Stimulated activated naive CD8-positive, alpha-beta T cell treated with anti-CD3 and anti-CD28 coated beads, Interleukin-15, Interleukin-2, amounts not matched to agents 100 ng/mL and 50 ng/mL, for 24 hours (primary cell): ENCODE data around the gene BMPR2.
"Not testable (repeated sequence)": the region's sequence is repeated elsewhere in the genome, so short reads cannot be mapped to it uniquely, and the experiment has no call there.

Experiments used
- H3K27ac Mint-ChIP-seq: one replicate; pipeline ENCODE4 v1.8.0; 2021; ENCODE audit warnings: mild to moderate bottlenecking, mixed read lengths
- H3K27me3 Mint-ChIP-seq: one replicate; pipeline ENCODE4 v1.8.0; 2021; ENCODE audit warnings: mixed read lengths
- H3K36me3 Mint-ChIP-seq: one replicate; pipeline ENCODE4 v1.8.0; 2021; ENCODE audit warnings: low read depth, mixed read lengths
- H3K4me1 Mint-ChIP-seq: one replicate; pipeline ENCODE4 v1.8.0; 2021; ENCODE audit warnings: low read depth, mixed read lengths
- H3K4me3 Mint-ChIP-seq: one replicate; pipeline ENCODE4 v1.8.0; 2021; ENCODE audit warnings: mild to moderate bottlenecking, mixed read lengths
- H3K9me3 Mint-ChIP-seq: one replicate; pipeline ENCODE4 v1.8.0; 2021; ENCODE audit warnings: mixed read lengths

The BMPR2 gene

DNA sequence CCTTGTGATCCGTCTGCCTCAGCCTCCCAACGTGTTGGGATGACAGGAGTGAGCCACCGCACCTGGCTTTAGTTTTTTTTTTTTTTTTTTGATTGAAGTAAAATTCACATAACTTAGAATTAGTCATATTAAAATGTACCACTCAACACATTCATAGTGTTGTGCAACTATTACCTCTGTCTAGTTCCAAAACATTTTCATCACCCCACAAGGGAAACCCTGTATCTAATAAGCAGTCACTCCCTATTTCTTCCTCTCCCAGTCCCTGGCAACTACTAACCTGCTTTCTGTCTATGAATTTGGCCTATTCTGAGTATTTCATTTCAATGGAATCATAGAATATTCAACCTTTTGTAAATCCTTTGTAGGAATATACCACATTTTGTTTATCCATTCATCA, 134.8 kb downstream of the BMPR2 start:
- H3K36me3 Mint-ChIP-seq = peaks cover 4% of the 10 kb centered on the region
- H3K9me3 Mint-ChIP-seq = no peaks in the 10 kb centered on the region
- no peaks in the 10 kb centered on the region for H3K4me1 Mint-ChIP-seq

DNA sequence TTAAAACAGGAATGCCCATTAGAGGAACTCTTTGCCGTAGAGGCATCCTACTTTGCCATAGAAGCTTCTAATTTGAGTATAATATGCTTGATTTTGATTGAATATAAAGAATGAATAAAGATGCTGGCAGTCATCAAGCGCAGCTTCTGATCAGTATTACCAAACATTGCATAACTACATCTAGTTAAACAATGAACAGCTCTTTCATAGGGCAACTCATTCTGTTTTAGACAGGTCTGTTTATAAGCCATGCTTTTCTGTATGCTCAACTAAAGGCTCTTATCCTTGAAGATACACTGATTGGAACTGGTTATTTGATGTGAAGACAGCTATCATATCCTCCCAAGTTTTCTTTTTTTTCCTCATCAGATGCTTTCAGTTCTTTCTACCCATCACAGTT, 136.0 kb downstream of the BMPR2 start:
- H3K4me3 Mint-ChIP-seq = no peak overlapping the region
- no peak overlapping the region for H3K27ac Mint-ChIP-seq
- peaks cover 4% of the 10 kb centered on the region for H3K36me3 Mint-ChIP-seq
- H3K27me3 Mint-ChIP-seq = no peaks in the 10 kb centered on the region
- no peaks in the 10 kb centered on the region for H3K9me3 Mint-ChIP-seq
- H3K4me1 Mint-ChIP-seq = no peaks in the 10 kb centered on the region

More for the DNA sequence above, 134.8 kb downstream of the BMPR2 start:
- no peak overlapping the region for H3K4me3 Mint-ChIP-seq
- no peaks in the 10 kb centered on the region for H3K27me3 Mint-ChIP-seq
- H3K27ac Mint-ChIP-seq = no peak overlapping the region

DNA sequence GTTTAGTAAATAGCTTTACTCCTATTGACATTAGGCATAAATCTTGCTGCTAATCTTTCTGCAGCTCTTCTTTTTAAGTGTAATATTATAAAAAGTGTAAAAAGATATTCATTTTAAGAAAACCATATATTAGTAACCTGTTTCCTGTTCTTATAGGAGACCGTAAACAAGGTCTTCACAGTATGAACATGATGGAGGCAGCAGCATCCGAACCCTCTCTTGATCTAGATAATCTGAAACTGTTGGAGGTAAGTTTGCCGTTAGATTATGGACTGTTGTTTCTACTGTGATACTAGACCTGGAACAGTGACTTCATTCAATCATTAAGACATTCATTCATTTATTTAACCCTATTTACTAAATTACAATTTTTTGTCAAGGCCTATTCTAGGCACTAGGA, 138.6 kb downstream of the BMPR2 start:
- Mint-ChIP-seq H3K4me1 (no peaks in the 10 kb centered on the region), H3K4me3 (no peak overlapping the region), H3K9me3 (no peaks in the 10 kb centered on the region), H3K36me3 (peaks cover 5% of the 10 kb centered on the region), H3K27ac (no peak overlapping the region), H3K27me3 (no peaks in the 10 kb centered on the region)

DNA sequence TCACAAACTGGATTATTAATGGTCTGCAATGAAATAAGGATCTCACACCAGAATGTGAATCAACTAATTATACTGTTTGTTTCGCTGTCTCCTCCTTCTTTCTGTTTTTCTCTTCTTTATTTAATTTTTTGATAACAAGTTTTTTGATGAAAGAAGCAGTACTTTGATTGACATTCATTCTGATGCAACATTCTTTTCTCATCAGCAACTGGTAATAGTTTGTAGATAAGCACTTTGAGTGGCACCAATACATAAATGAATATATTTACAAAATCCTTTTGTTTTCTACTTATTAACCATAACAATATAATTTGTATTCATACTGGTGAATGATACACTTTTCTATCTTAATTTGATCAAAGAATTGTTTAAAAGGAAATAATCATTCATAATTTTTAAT, 143.3 kb downstream of the BMPR2 start:
- H3K36me3 Mint-ChIP-seq = peaks cover 21% of the 10 kb centered on the region
- no peak overlapping the region for H3K4me3 Mint-ChIP-seq
- no peaks in the 10 kb centered on the region for H3K9me3 Mint-ChIP-seq
- H3K4me1 Mint-ChIP-seq = no peaks in the 10 kb centered on the region
- H3K27ac Mint-ChIP-seq = no peak overlapping the region
- H3K27me3 Mint-ChIP-seq = no peaks in the 10 kb centered on the region

DNA sequence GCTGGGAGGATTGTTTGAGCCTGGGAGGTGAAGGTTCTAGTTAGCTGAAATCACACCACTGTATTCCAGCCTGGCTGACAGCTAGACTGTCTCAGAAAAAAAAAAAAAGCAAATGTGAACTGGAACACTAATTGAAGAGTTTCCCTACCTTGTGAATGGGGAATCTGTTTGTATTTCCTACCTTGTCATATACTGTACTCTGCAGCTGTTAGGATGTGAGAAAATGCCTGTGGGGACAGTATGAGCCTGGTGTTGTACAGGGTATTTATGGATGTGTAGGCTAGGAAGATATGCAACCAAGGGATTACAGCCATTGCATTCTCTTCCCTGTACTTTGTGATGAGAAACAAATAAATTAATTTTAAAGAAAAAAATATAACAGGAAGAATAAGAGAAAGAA, 145.3 kb downstream of the BMPR2 start:
- H3K27me3 Mint-ChIP-seq = no peaks in the 10 kb centered on the region
- no peak overlapping the region for H3K4me3 Mint-ChIP-seq
- peaks cover 17% of the 10 kb centered on the region for H3K36me3 Mint-ChIP-seq
- H3K27ac Mint-ChIP-seq = no peak overlapping the region
- H3K4me1 Mint-ChIP-seq = no peaks in the 10 kb centered on the region
- no peaks in the 10 kb centered on the region for H3K9me3 Mint-ChIP-seq

DNA sequence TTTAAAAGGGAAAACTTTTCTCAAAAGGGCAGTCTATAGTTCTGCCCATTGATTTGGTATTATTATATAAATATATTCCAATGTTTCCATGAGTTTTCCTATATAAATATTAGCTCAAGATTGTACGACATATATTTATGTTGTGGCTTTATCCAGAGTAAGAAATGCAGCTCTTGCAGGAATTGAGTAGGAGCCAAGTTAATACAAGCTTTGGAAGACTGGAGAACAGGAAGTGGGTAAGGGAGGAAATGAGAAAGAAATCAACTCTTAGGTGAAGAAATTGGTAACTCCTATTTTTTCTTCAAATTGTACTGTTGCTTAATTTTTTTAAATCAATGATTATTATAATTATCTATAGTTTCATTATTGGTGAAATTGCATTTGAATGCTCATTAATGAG, 153.3 kb downstream of the BMPR2 start:
- H3K36me3 Mint-ChIP-seq = peaks cover 4% of the 10 kb centered on the region
- H3K4me1 Mint-ChIP-seq = peaks cover 17% of the 10 kb centered on the region
- H3K27me3 Mint-ChIP-seq = no peaks in the 10 kb centered on the region
- H3K27ac Mint-ChIP-seq = no peak overlapping the region
- no peaks in the 10 kb centered on the region for H3K9me3 Mint-ChIP-seq
- no peak overlapping the region for H3K4me3 Mint-ChIP-seq

DNA sequence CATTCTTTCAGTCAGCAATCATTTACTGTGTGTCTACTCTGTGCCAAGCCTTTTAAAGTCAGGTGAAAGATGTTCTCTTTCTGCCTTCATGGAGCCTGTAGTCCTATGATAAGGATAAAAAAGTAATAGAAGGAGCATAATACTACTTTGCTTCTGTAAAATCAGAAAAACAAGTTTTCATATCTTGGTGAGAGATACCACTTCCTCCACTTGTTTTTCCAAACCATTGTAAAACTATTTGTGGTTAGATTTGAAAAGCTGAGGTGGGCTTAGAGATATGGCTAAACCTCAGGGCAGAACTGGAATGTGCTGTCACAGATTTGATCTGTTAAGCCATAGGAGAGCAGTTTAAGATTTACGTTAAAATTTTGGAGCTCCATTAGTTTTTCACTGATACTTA, 153.9 kb downstream of the BMPR2 start:
- Mint-ChIP-seq H3K4me1 (peaks cover 17% of the 10 kb centered on the region), H3K27ac (no peak overlapping the region), H3K4me3 (no peak overlapping the region), H3K27me3 (no peaks in the 10 kb centered on the region), H3K36me3 (peaks cover 4% of the 10 kb centered on the region), H3K9me3 (no peaks in the 10 kb centered on the region)

DNA sequence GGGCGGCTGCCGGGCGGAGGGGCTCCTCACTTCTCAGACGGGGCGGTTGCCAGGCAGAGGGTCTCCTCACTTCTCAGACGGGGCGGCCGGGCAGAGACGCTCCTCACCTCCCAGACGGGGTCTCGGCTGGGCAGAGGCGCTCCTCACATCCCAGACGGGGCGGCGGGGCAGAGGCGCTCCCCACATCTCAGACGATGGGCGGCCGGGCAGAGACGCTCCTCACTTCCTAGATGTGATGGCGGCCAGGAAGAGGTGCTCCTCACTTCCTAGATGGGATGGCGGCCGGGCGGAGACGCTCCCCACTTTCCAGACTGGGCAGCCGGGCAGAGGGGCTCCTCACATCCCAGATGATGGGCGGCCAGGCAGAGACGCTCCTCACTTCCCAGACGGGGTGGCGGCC, 159.2 kb downstream of the BMPR2 start:
- H3K27ac Mint-ChIP-seq, H3K4me1 Mint-ChIP-seq, H3K36me3 Mint-ChIP-seq, H3K27me3 Mint-ChIP-seq, H3K9me3 Mint-ChIP-seq, H3K4me3 Mint-ChIP-seq: not testable (repeated sequence)

DNA sequence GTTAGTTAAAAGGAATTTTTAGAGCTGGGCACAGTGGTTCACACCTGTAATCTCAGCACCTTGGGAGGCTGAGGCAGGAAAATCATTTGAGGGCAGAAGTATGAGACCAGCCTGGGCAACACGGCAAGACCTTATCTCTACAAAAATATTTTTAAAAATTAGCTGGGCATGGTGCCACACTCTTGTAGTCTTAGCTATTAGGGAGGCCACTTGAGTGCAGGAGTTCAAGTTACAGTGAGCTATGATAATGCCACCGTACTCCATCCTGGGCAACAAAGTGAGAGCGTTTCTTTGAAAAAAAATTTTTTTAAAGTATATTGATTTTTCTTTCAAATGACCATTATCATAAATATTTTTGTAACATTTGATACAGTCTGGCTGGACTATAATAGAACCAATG, 165.0 kb downstream of the BMPR2 start:
- Mint-ChIP-seq H3K4me3 (no peak overlapping the region), H3K4me1 (peaks cover 7% of the 10 kb centered on the region), H3K27ac (no peak overlapping the region), H3K9me3 (no peaks in the 10 kb centered on the region), H3K27me3 (no peaks in the 10 kb centered on the region), H3K36me3 (no peaks in the 10 kb centered on the region)

DNA sequence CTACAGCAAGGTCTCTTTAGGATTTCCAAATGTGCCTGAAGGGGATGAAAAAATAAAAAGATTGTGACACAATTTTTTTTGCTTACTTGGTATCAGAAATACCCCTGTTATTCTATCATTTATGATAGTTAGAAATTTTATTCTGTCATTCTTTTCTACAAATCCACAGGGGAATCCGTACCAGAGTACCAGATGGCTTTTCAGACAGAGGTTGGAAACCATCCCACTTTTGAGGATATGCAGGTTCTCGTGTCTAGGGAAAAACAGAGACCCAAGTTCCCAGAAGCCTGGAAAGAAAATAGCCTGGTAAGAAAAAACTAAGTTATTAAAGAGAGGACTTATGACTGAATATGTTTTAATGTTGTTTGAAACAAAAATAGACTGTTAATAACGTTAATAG, 166.0 kb downstream of the BMPR2 start:
- Mint-ChIP-seq H3K36me3 (no peaks in the 10 kb centered on the region), H3K9me3 (no peaks in the 10 kb centered on the region), H3K27me3 (no peaks in the 10 kb centered on the region), H3K4me1 (peaks cover 7% of the 10 kb centered on the region), H3K27ac (no peak overlapping the region), H3K4me3 (no peak overlapping the region)

DNA sequence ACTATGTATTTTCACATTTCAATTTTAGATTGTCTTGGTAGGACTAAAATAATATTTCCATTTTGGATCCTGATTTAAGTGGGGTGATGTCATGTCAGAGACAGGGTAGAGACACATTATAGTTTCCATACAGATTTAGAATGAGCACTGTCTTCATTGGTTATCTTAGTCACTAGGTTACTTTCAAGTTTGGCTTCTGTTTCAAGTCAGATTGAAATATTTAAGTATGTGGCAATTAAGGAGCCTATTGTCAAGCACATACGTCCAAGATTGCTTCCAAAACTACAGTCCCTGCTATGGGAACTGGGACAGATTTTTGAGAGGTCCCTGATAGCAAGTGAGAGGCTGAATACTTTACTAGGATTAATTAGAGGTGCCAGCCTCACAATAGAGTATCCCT, 169.4 kb downstream of the BMPR2 start:
- no peak overlapping the region for H3K4me3 Mint-ChIP-seq
- H3K9me3 Mint-ChIP-seq = no peaks in the 10 kb centered on the region
- H3K27ac Mint-ChIP-seq = no peak overlapping the region
- H3K4me1 Mint-ChIP-seq = peaks cover 7% of the 10 kb centered on the region
- H3K27me3 Mint-ChIP-seq = no peaks in the 10 kb centered on the region
- no peaks in the 10 kb centered on the region for H3K36me3 Mint-ChIP-seq

DNA sequence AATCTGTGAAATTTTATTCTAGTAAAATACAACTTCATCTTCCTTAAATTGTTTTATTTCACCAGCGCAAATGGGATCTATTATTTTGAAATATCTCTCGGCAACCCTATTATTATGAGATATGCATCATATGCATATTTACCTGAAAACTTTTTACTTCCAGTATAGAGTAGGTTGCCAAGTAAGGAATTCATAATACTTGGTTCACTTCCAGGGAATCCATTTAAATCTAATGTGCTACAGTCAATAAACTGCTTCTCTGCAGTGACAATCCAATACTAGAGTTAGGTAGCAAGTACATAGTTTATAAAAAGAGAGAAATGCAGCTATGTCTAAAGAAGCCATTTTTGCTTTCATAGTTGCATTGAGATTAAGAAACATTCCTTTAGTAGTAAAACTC, 169.8 kb downstream of the BMPR2 start:
- H3K27me3 Mint-ChIP-seq = no peaks in the 10 kb centered on the region
- H3K27ac Mint-ChIP-seq = no peak overlapping the region
- no peaks in the 10 kb centered on the region for H3K9me3 Mint-ChIP-seq
- no peaks in the 10 kb centered on the region for H3K36me3 Mint-ChIP-seq
- H3K4me1 Mint-ChIP-seq = peaks cover 7% of the 10 kb centered on the region
- H3K4me3 Mint-ChIP-seq = no peak overlapping the region

DNA sequence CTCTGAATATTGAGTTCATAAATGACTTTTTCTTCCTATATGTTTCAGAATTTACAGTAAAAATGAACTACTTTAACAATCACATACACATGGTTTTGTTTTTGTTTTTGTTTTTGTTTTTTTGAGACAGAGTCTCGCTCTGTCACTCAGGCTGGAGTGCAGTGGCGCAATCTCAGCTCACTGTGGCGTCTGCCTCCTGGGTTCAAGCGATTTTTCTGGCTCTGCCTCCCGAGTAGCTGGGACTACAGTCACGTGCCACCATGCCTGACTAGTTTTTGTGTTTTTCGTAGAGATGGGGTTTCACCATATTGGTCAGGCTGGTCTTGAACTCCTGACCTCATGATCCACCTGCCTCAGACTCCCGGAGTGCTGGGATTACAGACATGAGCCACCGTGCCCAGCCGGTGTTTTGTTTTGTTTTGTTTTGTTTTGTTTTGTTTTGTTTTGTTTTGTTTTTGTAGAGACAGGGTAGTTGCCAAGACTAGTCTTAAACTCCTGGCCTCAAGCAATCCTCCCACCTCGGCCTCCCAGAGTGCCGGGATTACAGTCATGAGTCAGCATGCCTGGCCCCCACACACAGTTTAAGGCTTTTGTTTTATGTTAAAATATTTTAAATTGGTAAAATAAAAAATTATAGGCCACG, 170.5 kb downstream of the BMPR2 start:
- not testable (repeated sequence) for H3K4me1 Mint-ChIP-seq, H3K36me3 Mint-ChIP-seq, H3K27ac Mint-ChIP-seq, H3K27me3 Mint-ChIP-seq, H3K9me3 Mint-ChIP-seq, H3K4me3 Mint-ChIP-seq

DNA sequence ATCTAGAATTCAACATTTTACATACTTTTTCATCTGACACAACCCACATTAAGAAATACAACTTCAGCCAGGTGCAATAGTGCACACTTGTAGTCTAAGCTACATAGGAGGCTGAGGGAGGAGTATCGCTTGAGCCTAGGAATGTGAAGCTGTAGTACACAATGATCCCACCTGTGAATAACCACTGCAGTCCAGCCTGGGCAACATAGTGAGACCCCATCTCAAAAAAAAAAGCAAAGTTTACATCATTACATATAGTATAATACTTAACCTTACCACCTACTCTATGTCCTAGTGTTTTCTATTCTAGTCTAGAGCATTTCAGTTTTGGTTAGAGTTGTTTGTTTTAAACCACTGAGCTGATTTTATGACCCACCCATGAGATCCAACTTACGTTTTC, 172.1 kb downstream of the BMPR2 start:
- Mint-ChIP-seq H3K4me1 (peaks cover 7% of the 10 kb centered on the region), H3K4me3 (no peak overlapping the region), H3K9me3 (no peaks in the 10 kb centered on the region), H3K27me3 (no peaks in the 10 kb centered on the region), H3K27ac (no peak overlapping the region), H3K36me3 (peaks cover 8% of the 10 kb centered on the region)

DNA sequence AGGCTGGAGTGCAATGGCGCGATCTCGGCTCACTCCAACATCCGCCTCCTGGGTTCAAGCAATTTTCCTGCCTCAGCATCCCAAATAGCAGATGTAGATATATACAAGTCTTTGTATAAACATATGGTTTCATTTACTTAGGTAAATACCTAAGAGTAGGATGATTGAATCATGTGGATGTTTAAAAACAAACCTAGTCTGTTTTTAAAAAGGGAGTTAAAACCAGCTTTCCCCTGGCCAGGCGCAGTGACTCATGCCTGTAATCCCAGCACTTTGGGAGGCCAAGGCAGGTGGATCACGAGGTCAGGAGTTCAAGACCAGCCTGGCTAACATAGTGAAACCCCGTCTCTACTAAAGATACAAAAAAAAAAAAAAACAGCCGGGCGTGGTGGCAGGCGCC, 174.9 kb downstream of the BMPR2 start:
- not testable (repeated sequence) for H3K27ac Mint-ChIP-seq, H3K4me1 Mint-ChIP-seq, H3K4me3 Mint-ChIP-seq, H3K9me3 Mint-ChIP-seq, H3K27me3 Mint-ChIP-seq
- H3K36me3 Mint-ChIP-seq = peaks cover 18% of the 10 kb centered on the region

DNA sequence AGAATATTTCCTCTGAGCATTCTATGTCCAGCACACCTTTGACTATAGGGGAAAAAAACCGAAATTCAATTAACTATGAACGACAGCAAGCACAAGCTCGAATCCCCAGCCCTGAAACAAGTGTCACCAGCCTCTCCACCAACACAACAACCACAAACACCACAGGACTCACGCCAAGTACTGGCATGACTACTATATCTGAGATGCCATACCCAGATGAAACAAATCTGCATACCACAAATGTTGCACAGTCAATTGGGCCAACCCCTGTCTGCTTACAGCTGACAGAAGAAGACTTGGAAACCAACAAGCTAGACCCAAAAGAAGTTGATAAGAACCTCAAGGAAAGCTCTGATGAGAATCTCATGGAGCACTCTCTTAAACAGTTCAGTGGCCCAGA, 179.2 kb downstream of the BMPR2 start:
- Mint-ChIP-seq H3K27ac (no peak overlapping the region), H3K36me3 (peaks cover 23% of the 10 kb centered on the region)

More for the DNA sequence above, 179.2 kb downstream of the BMPR2 start:
- H3K9me3 Mint-ChIP-seq = no peaks in the 10 kb centered on the region
- no peak overlapping the region for H3K4me3 Mint-ChIP-seq
- H3K4me1 Mint-ChIP-seq = no peaks in the 10 kb centered on the region
- H3K27me3 Mint-ChIP-seq = no peaks in the 10 kb centered on the region
